ENCODE data around the gene JADE1. TPM values are rescaled to one million over a fixed set of nuclear protein-coding genes. Genes with fewer than 3 reads are reported as not detected.

The JADE1 gene
- total and polyA plus RNA-seq, 12 donors = 18.4 to 66.7 (median 37.7) TPM

DNA sequence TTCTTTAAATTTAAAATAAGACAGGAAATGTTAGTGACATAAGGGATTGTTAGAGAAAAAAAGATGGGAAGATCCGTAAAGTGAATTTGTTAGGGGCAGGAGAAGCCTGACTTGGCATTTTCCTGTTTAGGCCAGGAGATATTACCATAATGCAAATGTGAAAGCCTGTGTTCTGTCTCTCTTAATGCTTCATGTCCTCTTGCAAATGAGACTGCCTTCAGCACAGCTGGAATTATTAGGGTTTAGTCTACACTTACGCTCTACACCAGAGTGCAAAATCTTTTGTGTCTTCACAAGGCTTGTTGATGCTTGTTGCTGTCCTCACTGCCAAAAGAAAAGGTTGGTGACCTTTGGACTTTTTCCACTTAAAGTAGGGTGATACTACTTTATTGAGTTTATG lies 56.8 kb downstream of the JADE1 start:
- 93 to 99% (median 96%) methylated on average over 2 of the region's 2 CpGs for WGBS, 4 donors
- DNase-seq = no peak
- H3K4me3 ChIP-seq = no peak overlapping the region
- no peak overlapping the region for H3K27ac ChIP-seq
- H3K27me3 ChIP-seq = no peaks in the 10 kb centered on the region
- intact Hi-C loops (cut with DNase I) = loop anchor here (10.0 kb wide), 2 partner anchors 411 to 671 kb away; no protein-coding TSS in a partner anchor
- peaks cover 0 to 5% of the 10 kb centered on the region in 2 donors for H3K4me1 ChIP-seq (replicated peaks in 1 of 2)
- TF ChIP-seq, protein P1, sequence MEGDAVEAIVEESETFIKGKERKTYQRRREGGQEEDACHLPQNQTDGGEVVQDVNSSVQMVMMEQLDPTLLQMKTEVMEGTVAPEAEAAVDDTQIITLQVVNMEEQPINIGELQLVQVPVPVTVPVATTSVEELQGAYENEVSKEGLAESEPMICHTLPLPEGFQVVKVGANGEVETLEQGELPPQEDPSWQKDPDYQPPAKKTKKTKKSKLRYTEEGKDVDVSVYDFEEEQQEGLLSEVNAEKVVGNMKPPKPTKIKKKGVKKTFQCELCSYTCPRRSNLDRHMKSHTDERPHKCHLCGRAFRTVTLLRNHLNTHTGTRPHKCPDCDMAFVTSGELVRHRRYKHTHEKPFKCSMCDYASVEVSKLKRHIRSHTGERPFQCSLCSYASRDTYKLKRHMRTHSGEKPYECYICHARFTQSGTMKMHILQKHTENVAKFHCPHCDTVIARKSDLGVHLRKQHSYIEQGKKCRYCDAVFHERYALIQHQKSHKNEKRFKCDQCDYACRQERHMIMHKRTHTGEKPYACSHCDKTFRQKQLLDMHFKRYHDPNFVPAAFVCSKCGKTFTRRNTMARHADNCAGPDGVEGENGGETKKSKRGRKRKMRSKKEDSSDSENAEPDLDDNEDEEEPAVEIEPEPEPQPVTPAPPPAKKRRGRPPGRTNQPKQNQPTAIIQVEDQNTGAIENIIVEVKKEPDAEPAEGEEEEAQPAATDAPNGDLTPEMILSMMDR (IDR thresholded peaks at IDR 0.05) = no peak
- no peak for TF ChIP-seq POLR2A (IDR thresholded peaks at IDR 0.05)
- H3K9me3 ChIP-seq (replicated peaks in 1 of 3) = no peaks in the 10 kb centered on the region
- H3K36me3 ChIP-seq (replicated peaks in 1 of 2) = peaks cover 0 to 66% of the 10 kb centered on the region in 2 donors

DNA sequence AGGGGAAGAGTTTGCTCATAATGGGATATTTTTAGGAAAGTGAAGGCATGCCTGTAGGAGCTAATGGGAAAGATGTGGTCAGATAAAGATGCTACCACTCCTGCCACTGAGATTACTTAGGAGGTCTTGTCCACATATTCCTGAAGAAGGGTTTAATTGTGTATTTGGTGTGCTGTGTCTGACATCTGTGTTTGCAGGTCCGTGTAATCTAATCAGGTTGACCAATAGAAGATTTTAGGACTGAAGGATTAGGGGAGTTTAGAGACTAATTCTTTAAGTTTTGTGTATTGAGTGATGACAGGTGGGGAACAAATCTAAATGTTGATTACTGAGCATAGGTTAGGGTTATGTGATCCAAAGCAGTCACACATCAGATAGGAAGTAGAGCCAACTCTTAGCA lies 57.2 kb downstream of the JADE1 start:
- Histone ChIP-seq H3K27ac (no peak overlapping the region), H3K36me3 (replicated peaks in 1 of 2) (peaks cover 0 to 66% of the 10 kb centered on the region in 2 donors), H3K9me3 (replicated peaks in 1 of 3) (no peaks in the 10 kb centered on the region), H3K4me1 (replicated peaks in 1 of 2) (peaks cover 0 to 5% of the 10 kb centered on the region in 2 donors), H3K4me3 (no peak overlapping the region), H3K27me3 (no peaks in the 10 kb centered on the region)
- no peak for TF ChIP-seq POLR2A (IDR thresholded peaks at IDR 0.05)
- TF ChIP-seq, protein P1 (IDR thresholded peaks at IDR 0.05) = no peak
- WGBS, 4 donors = 84 to 90% (median 88%) methylated on average over 1 of the region's 1 CpG
- DNase-seq = no peak
- intact Hi-C loops (cut with DNase I) = loop anchor here (10.0 kb wide), 2 partner anchors 412 to 672 kb away; no protein-coding TSS in a partner anchor

DNA sequence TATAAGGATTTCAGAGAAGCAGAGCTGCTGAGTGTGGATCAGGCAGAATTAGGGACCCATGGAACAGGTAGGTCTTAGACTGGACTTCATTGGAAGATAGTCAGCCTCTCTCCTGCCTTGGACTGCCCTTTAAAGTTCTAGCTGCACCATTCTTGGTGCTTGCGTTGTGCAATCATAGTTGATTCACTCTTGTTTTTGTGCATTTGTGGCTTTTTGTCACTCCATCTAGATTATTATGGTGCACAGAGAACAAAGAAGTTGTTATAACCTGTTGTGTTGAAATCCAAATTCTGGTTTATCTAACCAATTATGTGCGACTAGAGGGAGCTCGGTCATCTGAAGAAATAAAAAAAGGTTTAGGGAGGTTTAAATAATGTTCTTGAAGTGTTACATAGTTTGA lies 59.3 kb downstream of the JADE1 start:
- intact Hi-C loops (cut with DNase I) = loop anchor here (10.0 kb wide), 2 partner anchors 414 to 674 kb away; no protein-coding TSS in a partner anchor
- TF ChIP-seq, protein P1 (IDR thresholded peaks at IDR 0.05) = no peak
- no peak for TF ChIP-seq POLR2A (IDR thresholded peaks at IDR 0.05)

DNA sequence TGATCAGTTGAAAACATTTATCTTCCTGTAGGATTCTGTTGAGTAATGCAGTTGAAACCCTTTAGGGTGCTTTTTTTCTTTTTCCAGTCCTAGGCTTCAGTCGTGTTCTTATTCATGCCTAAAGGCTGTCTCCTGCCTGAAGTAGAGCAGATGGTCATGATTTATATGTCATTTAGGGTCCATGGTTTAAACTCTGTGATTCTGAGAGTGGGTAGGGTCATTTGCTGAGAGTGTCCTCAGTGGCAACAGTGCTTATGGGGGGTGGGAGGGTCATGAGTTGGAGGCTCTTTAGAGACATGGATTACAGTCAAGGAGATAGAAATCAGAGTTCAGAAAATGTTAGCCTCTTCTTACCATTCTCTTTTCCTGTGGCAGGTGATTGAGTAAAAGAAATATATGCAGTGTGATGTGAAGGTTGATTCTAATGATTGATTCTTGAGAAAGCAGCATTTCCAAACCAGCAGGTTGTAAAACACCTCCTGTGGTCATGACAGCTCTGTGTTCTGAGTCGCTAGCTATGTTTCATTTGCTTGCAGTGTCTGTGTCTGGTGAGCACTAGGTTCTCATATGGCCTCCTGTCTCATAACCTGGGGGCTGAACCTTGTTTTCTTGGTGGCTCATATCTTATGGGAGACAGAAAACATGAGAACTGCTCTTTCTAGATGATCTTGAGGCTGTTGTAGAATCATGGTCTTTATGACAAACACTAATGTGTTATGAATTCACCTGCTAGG lies 60.4 kb downstream of the JADE1 start:
- H3K36me3 ChIP-seq (replicated peaks in 1 of 2) = peaks cover 0 to 64% of the 10 kb centered on the region in 2 donors
- no peaks in the 10 kb centered on the region for H3K4me1 ChIP-seq (replicated peaks in 1 of 2)
- DNase-seq = no peak
- intact Hi-C loops (cut with DNase I) = loop anchor here (10.0 kb wide), 2 partner anchors 415 to 675 kb away; no protein-coding TSS in a partner anchor
- no peaks in the 10 kb centered on the region for H3K9me3 ChIP-seq (replicated peaks in 1 of 3)
- no peak for TF ChIP-seq POLR2A (IDR thresholded peaks at IDR 0.05)
- TF ChIP-seq, protein P1 (IDR thresholded peaks at IDR 0.05) = no peak
- no peak overlapping the region for H3K4me3 ChIP-seq
- H3K27ac ChIP-seq = no peak overlapping the region
- no peaks in the 10 kb centered on the region for H3K27me3 ChIP-seq
- 85 to 93% (median 88%) methylated on average over 2 of the region's 2 CpGs for WGBS, 4 donors

More for the DNA sequence above, 59.3 kb downstream of the JADE1 start:
- H3K27me3 ChIP-seq = no peaks in the 10 kb centered on the region
- no peak for DNase-seq
- no peak overlapping the region for H3K4me3 ChIP-seq
- no peaks in the 10 kb centered on the region for H3K9me3 ChIP-seq (replicated peaks in 1 of 3)
- WGBS, 4 donors = 90 to 98% (median 94%) methylated on average over 3 of the region's 3 CpGs
- no peaks in the 10 kb centered on the region for H3K4me1 ChIP-seq (replicated peaks in 1 of 2)
- H3K36me3 ChIP-seq (replicated peaks in 1 of 2) = peaks cover 0 to 64% of the 10 kb centered on the region in 2 donors
- H3K27ac ChIP-seq = no peak overlapping the region
